Liver (tissue), 9 donors: ENCODE data around the gene PLCG2. TPM values are rescaled to one million over a fixed set of nuclear protein-coding genes. Genes with fewer than 3 reads are reported as not detected.

Experiments
- DNase-seq: peaks from one replicate; pipeline ENCODE4 v3.0.0-alpha.2; 2017; ENCODE audit warnings: low spot score
- H3K27ac ChIP-seq, 2 donors: one replicate each; pipeline ENCODE4 v1.7.0; 2013; ENCODE audit warnings: inconsistent platforms in 2 of 2, low read length in 2 of 2, control low read depth in 1 of 2, low read depth in 1 of 2, mild to moderate bottlenecking in 1 of 2
- H3K27me3 ChIP-seq, 4 donors: one replicate each; pipeline versions ENCODE4 v1.6.1 to v1.7.0; 2013; ENCODE audit warnings: low read length in 3 of 4, inconsistent platforms in 1 of 4, mild to moderate bottlenecking in 1 of 4, moderate library complexity in 1 of 4; ENCODE audit not compliant: control insufficient read depth in 4 of 4, insufficient read depth in 4 of 4
- H3K36me3 ChIP-seq, 4 donors: one replicate each; pipeline versions ENCODE4 v1.6.1 to v1.7.0; 2013; ENCODE audit warnings: low read length in 3 of 4, mild to moderate bottlenecking in 3 of 4, low read depth in 1 of 4, moderate library complexity in 1 of 4; ENCODE audit not compliant: control insufficient read depth in 4 of 4, insufficient read depth in 3 of 4
- H3K4me1 ChIP-seq, 4 donors: one replicate each; pipeline versions ENCODE4 v1.6.1 to v1.7.0; 2013; ENCODE audit warnings: low read length in 3 of 4, mild to moderate bottlenecking in 3 of 4, moderate library complexity in 1 of 4; ENCODE audit not compliant: control insufficient read depth in 4 of 4, insufficient read depth in 4 of 4
- H3K4me3 ChIP-seq, 3 donors: one replicate each; pipeline versions ENCODE4 v1.6.1 to v1.7.0; 2013; ENCODE audit warnings: low read length in 3 of 3, control low read depth in 1 of 3, low read depth in 1 of 3, mild to moderate bottlenecking in 1 of 3
- H3K9ac ChIP-seq, 2 donors: one replicate each; pipeline ENCODE4 v1.7.0; 2013; ENCODE audit warnings: low read length in 2 of 2, mild to moderate bottlenecking in 2 of 2, moderate library complexity in 2 of 2, control low read depth in 1 of 2, low read depth in 1 of 2
- H3K9me3 ChIP-seq, 4 donors: one replicate each; pipeline versions ENCODE4 v1.6.1 to v1.7.0; 2013; ENCODE audit warnings: low read length in 3 of 4; ENCODE audit not compliant: control insufficient read depth in 4 of 4
- EGR1 ChIP-seq, 2 donors: IDR thresholded peaks; 2 replicates each; pipeline ENCODE4 v1.6.1; 2016 to 2018; ENCODE audit warnings: antibody characterized with exemption in 2 of 2, low read depth in 2 of 2
- FOXA1 ChIP-seq: IDR thresholded peaks from 2 replicates; pipeline ENCODE4 v1.6.1; 2016; ENCODE audit warnings: antibody characterized with exemption
- FOXA2 ChIP-seq: IDR thresholded peaks from 2 replicates; pipeline ENCODE4 v1.6.1; 2016; ENCODE audit warnings: antibody characterized with exemption
- GABPA ChIP-seq, 2 donors: IDR thresholded peaks in 1 of 2; conservative IDR thresholded peaks in 1 of 2; 2 replicates each; pipeline ENCODE4 v1.6.1; 2016; ENCODE audit warnings: antibody characterized with exemption in 2 of 2, mild to moderate bottlenecking in 1 of 2, moderate library complexity in 1 of 2
- HNF4A ChIP-seq, 2 donors: conservative IDR thresholded peaks; 2 replicates each; pipeline ENCODE4 v1.6.1; 2016; ENCODE audit warnings: antibody characterized with exemption in 2 of 2, mild to moderate bottlenecking in 2 of 2
- HNF4G ChIP-seq: IDR thresholded peaks from 2 replicates; pipeline ENCODE4 v1.6.1; 2016; ENCODE audit warnings: antibody characterized with exemption
- JUND ChIP-seq, 2 donors: IDR thresholded peaks; 2 replicates each; pipeline ENCODE4 v1.6.1; 2016; ENCODE audit warnings: antibody characterized with exemption in 2 of 2
- NR2F2 ChIP-seq: IDR thresholded peaks from 2 replicates; pipeline ENCODE4 v1.6.1; 2016; ENCODE audit warnings: antibody characterized with exemption
- RAD21 ChIP-seq, 2 donors: IDR thresholded peaks; 2 replicates each; pipeline ENCODE4 v1.6.1; 2016; ENCODE audit warnings: antibody characterized with exemption in 2 of 2, mild to moderate bottlenecking in 2 of 2
- RXRA ChIP-seq, 2 donors: IDR thresholded peaks; 2 replicates each; pipeline ENCODE4 v1.6.1; 2017 to 2018; ENCODE audit warnings: antibody characterized with exemption in 2 of 2, mild to moderate bottlenecking in 1 of 2
- SP1 ChIP-seq: IDR thresholded peaks from 2 replicates; pipeline ENCODE4 v1.6.1; 2018; ENCODE audit warnings: antibody characterized with exemption, mild to moderate bottlenecking
- TAF1 ChIP-seq: conservative IDR thresholded peaks from 2 replicates; pipeline ENCODE4 v1.6.1; 2016; ENCODE audit warnings: antibody characterized with exemption, mild to moderate bottlenecking
- YY1 ChIP-seq: IDR thresholded peaks from 2 replicates; pipeline ENCODE4 v1.6.1; 2016; ENCODE audit warnings: antibody characterized with exemption, mild to moderate bottlenecking
- WGBS: extraction: QIAGEN DNeasy Blood & Tissue Kit; methylation state at CpG from one replicate; pipeline ENCODE4 v1.1.7; 2013; 5-methylcytosine and 5-hydroxymethylcytosine counted together
- polyA plus RNA-seq, 2 donors: library from polyadenylated mRNA; stranded (reverse) in 1 of 2; unstranded in 1 of 2; fragments of 200-250 nt in 1 of 2; fragments of >200 nt in 1 of 2; fragmentation: Nextera tagmentation in 1 of 2; extraction: Ambion mirVana in 1 of 2; gene quantifications; one replicate each; pipeline versions ENCODE4 v1.2.1 to v1.2.3, GENCODE V29; 2013 to 2015
- total RNA-seq, 2 donors: library from RNA; depleted of rRNA; stranded (reverse); fragments of >200 nt; gene quantifications; one replicate each; pipeline ENCODE4 v1.2.3, GENCODE V29; 2014
- TF ChIP-seq, protein P1 (sequence below): IDR thresholded peaks from 2 replicates; pipeline ENCODE4 v1.6.1; 2016; ENCODE audit warnings: antibody characterized with exemption, mild to moderate bottlenecking
- TF ChIP-seq, protein P2 (sequence below): fragments of 150-350 bp; IDR thresholded peaks from 2 replicates; pipeline ENCODE4 v1.5.1; 2017; ENCODE audit warnings: improper control_type of control experiment, low read depth, low read length; ENCODE audit not compliant: missing input control
- TF ChIP-seq, protein P3 (sequence below): IDR thresholded peaks from 2 replicates; pipeline ENCODE4 v1.6.1; 2016; ENCODE audit warnings: antibody characterized with exemption
- TF ChIP-seq, protein P4 (sequence below): IDR thresholded peaks from 2 replicates; pipeline ENCODE4 v1.6.1; 2016; ENCODE audit warnings: antibody characterized with exemption
- TF ChIP-seq, protein P5 (sequence below): IDR thresholded peaks from 2 replicates; pipeline ENCODE4 v1.6.1; 2016; ENCODE audit warnings: antibody characterized with exemption
- donor health status: healthy.
- donor health status: healthy.
- donor health status: healthy.
- donor health status: healthy.
- donor health status: healthy.

PLCG2 gene
- total and polyA plus RNA-seq, 4 donors = 7.1 to 21.6 (median 15.8) TPM

DNA sequence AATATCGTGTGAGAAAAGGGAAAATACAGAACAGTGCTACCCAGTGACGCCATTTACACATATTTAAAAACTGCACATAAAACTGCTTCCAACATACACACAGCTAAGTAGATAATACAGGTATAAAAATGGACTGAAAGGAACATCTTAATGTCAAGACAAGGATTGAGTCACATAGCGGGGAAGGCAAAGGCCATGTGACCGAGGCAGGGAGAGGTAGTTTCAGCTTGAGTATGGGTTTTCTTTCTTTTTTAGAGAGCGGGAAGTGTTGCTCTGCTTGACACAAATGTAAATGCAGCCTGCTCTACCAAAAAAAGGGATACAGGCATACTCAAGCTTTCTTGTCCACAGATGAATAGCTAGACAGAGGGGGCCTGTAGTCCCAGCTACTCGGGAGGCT lies 185.7 kb downstream of the PLCG2 start:
- no peak overlapping the region for H3K4me3 ChIP-seq
- no peak overlapping the region for H3K9ac ChIP-seq
- DNase-seq = no peak
- WGBS = 91% methylated on average over 6 of the region's 6 CpGs
- H3K4me1 ChIP-seq = no peaks in the 10 kb centered on the region
- H3K27me3 ChIP-seq = no peaks in the 10 kb centered on the region
- no peak overlapping the region for H3K27ac ChIP-seq
- peaks cover 0 to 5% (median 0%) of the 10 kb centered on the region in 4 donors for H3K9me3 ChIP-seq
- TF ChIP-seq, protein P1, sequence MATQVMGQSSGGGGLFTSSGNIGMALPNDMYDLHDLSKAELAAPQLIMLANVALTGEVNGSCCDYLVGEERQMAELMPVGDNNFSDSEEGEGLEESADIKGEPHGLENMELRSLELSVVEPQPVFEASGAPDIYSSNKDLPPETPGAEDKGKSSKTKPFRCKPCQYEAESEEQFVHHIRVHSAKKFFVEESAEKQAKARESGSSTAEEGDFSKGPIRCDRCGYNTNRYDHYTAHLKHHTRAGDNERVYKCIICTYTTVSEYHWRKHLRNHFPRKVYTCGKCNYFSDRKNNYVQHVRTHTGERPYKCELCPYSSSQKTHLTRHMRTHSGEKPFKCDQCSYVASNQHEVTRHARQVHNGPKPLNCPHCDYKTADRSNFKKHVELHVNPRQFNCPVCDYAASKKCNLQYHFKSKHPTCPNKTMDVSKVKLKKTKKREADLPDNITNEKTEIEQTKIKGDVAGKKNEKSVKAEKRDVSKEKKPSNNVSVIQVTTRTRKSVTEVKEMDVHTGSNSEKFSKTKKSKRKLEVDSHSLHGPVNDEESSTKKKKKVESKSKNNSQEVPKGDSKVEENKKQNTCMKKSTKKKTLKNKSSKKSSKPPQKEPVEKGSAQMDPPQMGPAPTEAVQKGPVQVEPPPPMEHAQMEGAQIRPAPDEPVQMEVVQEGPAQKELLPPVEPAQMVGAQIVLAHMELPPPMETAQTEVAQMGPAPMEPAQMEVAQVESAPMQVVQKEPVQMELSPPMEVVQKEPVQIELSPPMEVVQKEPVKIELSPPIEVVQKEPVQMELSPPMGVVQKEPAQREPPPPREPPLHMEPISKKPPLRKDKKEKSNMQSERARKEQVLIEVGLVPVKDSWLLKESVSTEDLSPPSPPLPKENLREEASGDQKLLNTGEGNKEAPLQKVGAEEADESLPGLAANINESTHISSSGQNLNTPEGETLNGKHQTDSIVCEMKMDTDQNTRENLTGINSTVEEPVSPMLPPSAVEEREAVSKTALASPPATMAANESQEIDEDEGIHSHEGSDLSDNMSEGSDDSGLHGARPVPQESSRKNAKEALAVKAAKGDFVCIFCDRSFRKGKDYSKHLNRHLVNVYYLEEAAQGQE = no peak
- TF ChIP-seq FOXA2 (no peak), EGR1 (IDR thresholded peaks at IDR 0.05; ENCODE audit: low read depth in 2 of 2) (no peak), HNF4A (conservative IDR thresholded peaks at IDR 0.05) (no peak), RAD21 (IDR thresholded peaks at IDR 0.05) (no peak), YY1 (no peak), HNF4G (no peak), FOXA1 (no peak), JUND (IDR thresholded peaks at IDR 0.05) (no peak), RXRA (IDR thresholded peaks at IDR 0.05) (no peak), NR2F2 (no peak), SP1 (no peak), TAF1 (no peak), GABPA (IDR thresholded peaks at IDR 0.05 in 1 of 2, conservative IDR thresholded peaks at IDR 0.05 in 1 of 2) (no peak)
- TF ChIP-seq, protein P2, sequence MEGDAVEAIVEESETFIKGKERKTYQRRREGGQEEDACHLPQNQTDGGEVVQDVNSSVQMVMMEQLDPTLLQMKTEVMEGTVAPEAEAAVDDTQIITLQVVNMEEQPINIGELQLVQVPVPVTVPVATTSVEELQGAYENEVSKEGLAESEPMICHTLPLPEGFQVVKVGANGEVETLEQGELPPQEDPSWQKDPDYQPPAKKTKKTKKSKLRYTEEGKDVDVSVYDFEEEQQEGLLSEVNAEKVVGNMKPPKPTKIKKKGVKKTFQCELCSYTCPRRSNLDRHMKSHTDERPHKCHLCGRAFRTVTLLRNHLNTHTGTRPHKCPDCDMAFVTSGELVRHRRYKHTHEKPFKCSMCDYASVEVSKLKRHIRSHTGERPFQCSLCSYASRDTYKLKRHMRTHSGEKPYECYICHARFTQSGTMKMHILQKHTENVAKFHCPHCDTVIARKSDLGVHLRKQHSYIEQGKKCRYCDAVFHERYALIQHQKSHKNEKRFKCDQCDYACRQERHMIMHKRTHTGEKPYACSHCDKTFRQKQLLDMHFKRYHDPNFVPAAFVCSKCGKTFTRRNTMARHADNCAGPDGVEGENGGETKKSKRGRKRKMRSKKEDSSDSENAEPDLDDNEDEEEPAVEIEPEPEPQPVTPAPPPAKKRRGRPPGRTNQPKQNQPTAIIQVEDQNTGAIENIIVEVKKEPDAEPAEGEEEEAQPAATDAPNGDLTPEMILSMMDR = no peak
- TF ChIP-seq, protein P3, sequence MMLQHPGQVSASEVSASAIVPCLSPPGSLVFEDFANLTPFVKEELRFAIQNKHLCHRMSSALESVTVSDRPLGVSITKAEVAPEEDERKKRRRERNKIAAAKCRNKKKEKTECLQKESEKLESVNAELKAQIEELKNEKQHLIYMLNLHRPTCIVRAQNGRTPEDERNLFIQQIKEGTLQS = no peak
- TF ChIP-seq, protein P4, sequence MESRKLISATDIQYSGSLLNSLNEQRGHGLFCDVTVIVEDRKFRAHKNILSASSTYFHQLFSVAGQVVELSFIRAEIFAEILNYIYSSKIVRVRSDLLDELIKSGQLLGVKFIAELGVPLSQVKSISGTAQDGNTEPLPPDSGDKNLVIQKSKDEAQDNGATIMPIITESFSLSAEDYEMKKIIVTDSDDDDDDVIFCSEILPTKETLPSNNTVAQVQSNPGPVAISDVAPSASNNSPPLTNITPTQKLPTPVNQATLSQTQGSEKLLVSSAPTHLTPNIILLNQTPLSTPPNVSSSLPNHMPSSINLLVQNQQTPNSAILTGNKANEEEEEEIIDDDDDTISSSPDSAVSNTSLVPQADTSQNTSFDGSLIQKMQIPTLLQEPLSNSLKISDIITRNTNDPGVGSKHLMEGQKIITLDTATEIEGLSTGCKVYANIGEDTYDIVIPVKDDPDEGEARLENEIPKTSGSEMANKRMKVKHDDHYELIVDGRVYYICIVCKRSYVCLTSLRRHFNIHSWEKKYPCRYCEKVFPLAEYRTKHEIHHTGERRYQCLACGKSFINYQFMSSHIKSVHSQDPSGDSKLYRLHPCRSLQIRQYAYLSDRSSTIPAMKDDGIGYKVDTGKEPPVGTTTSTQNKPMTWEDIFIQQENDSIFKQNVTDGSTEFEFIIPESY = no peak
- TF ChIP-seq, protein P5, sequence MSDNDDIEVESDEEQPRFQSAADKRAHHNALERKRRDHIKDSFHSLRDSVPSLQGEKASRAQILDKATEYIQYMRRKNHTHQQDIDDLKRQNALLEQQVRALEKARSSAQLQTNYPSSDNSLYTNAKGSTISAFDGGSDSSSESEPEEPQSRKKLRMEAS = no peak
- no peaks in the 10 kb centered on the region for H3K36me3 ChIP-seq
